ENCODE measurements around the gene SEMA6A. TPM values are rescaled to one million over a fixed set of nuclear protein-coding genes. Genes with fewer than 3 reads are reported as not detected.

SEMA6A gene
- total and polyA plus RNA-seq, 2 experiments from 2014 or later: 233 to 400 TPM

- Histone ChIP-seq H3K36me3 (ENCODE audit: insufficient read depth) (peaks cover 29% of the 10 kb centered on the region), H4K20me1 (replicated peaks; ENCODE audit: insufficient read depth) (peaks cover 94% of the 10 kb centered on the region), H3F3A (replicated peaks; ENCODE audit: low read depth) (peaks cover 4% of the 10 kb centered on the region; the same call in 1 of the 2 replicates), H3K4me3 (no peak overlapping the region), H3K9me2 (ENCODE audit: insufficient read depth) (no peaks in the 10 kb centered on the region), H3K27ac (ENCODE audit: low read depth) (0 out of 2 replicates have a peak overlapping the region, but pooled peaks have one; percentile 2), H3K27me3 (ENCODE audit: insufficient read depth) (no peaks in the 10 kb centered on the region), H3K4me1 (ENCODE audit: insufficient read depth) (peaks cover 96% of the 10 kb centered on the region), H3K79me2 (replicated peaks; ENCODE audit: insufficient read depth) (peaks cover 100% of the 10 kb centered on the region), H3K4me2 (peak overlapping the region; percentile 40; the same call in 1 of the 2 replicates), H2AFZ (no peak overlapping the region)
- DNase-seq (ENCODE audit: low spot score) (no peak), ATAC-seq (no peak)
- H3K27ac Mint-ChIP-seq: peak overlapping the region; percentile 72
- H3K9me3 Mint-ChIP-seq: no peaks in the 10 kb centered on the region
- peaks cover 80% of the 10 kb centered on the region for H3K4me1 Mint-ChIP-seq
- H3K4me3 Mint-ChIP-seq: no peak overlapping the region
- peaks cover 33% of the 10 kb centered on the region for H3K36me3 Mint-ChIP-seq (ENCODE audit: low read depth)
- TF ChIP-seq CTCF (conservative IDR thresholded peaks at IDR 0.05; ENCODE audit: low read depth in 2 of 2) (no peak), EZH2 (IDR thresholded peaks at IDR 0.05; ENCODE audit: low read depth, unreplicated experiment) (no peak)
- peaks cover 3% of the 10 kb centered on the region for H3K27me3 Mint-ChIP-seq (ENCODE audit: insufficient read depth, low read depth, poor library complexity)
Observed at GRCh38 chr5:116507051-116507537, 67.5 kb downstream of the SEMA6A start.

GRCh38 chr5:116506488-116506887 is 68.1 kb downstream of the SEMA6A start:
- no peak for DNase-seq (ENCODE audit: low spot score)
- peaks cover 5% of the 10 kb centered on the region for H3K27me3 Mint-ChIP-seq (ENCODE audit: insufficient read depth, low read depth, poor library complexity)
- H3K4me1 Mint-ChIP-seq: peaks cover 76% of the 10 kb centered on the region
- Histone ChIP-seq H3F3A (replicated peaks; ENCODE audit: low read depth) (peaks cover 4% of the 10 kb centered on the region; the same call in 1 of the 2 replicates), H3K36me3 (ENCODE audit: insufficient read depth) (peaks cover 35% of the 10 kb centered on the region), H3K9me2 (ENCODE audit: insufficient read depth) (no peaks in the 10 kb centered on the region), H4K20me1 (replicated peaks; ENCODE audit: insufficient read depth) (peaks cover 94% of the 10 kb centered on the region), H3K4me3 (no peak overlapping the region), H3K27ac (ENCODE audit: low read depth) (no peak overlapping the region), H3K27me3 (ENCODE audit: insufficient read depth) (no peaks in the 10 kb centered on the region), H3K4me1 (ENCODE audit: insufficient read depth) (peaks cover 95% of the 10 kb centered on the region), H3K4me2 (peak overlapping the region; percentile 40; the same call in 1 of the 2 replicates), H3K79me2 (replicated peaks; ENCODE audit: insufficient read depth) (peaks cover 100% of the 10 kb centered on the region), H2AFZ (no peak overlapping the region)
- peak overlapping the region; percentile 51; the same call in 1 of the 2 replicates for H3K27ac Mint-ChIP-seq
- H3K36me3 Mint-ChIP-seq (ENCODE audit: low read depth): peaks cover 39% of the 10 kb centered on the region
- H3K9me3 Mint-ChIP-seq: no peaks in the 10 kb centered on the region
- H3K4me3 Mint-ChIP-seq: no peak overlapping the region
- no peak for ATAC-seq
- TF ChIP-seq CTCF (conservative IDR thresholded peaks at IDR 0.05; ENCODE audit: low read depth in 2 of 2): no peak
- TF ChIP-seq POLR2AphosphoS5 (IDR thresholded peaks at IDR 0.05; ENCODE audit: low read depth): no peak
- no peak for TF ChIP-seq STAT1 (IDR thresholded peaks at IDR 0.05; ENCODE audit: unreplicated experiment)
- TF ChIP-seq ETS1 (IDR thresholded peaks at IDR 0.05): no peak
- TF ChIP-seq ZNF462 (CRISPR knock-in tag; IDR thresholded peaks at IDR 0.05): no peak
- TF ChIP-seq ZNF114 (CRISPR knock-in tag; IDR thresholded peaks at IDR 0.05): no peak

Data from GM23338 (cell line).